A549 (cell line): ENCODE measurements around the gene ZNHIT6.

Experiments
- RCOR1 ChIP-seq: fragments of 150-350 bp; IDR thresholded peaks from 2 replicates; pipeline ENCODE4 v1.6.1; 2014; ENCODE audit warnings: antibody characterized with exemption, low read length, low read depth
- SMC3 ChIP-seq: fragments of >200 bp; sonication (Bioruptor Twin); formaldehyde crosslinking; IDR thresholded peaks from 3 replicates; pipeline ENCODE4 v1.6.1; 2018; ENCODE audit warnings: inconsistent platforms

DNA sequence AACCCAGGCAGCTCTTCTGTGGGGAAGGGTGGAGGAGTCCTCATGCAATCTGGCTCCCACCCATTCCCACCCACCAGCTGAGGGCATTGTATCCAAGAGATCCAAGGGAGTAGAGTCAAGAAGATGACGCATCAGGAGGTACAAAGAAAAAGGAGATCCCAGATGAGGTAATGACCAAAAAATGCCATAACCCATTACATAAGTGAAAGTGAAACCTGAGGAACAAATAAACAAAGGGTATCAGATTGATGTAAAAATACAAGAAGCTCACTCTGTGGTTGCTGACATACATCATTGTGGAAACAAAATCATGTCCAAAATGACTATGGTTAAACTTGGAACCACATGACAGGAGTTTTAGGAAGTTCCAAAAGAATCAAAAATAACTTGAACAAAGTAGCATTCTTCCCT, 85.2 kb downstream of the ZNHIT6 start:
- TF ChIP-seq RCOR1 (no peak), SMC3 (no peak)
